Mesendoderm (in vitro differentiated cells): ENCODE data around the gene POLRMT.

Experiments
- DNase-seq: peaks from one replicate; pipeline ENCODE4 v3.0.0; 2013
- H2AK5ac ChIP-seq: 2 replicates; pipeline ENCODE4 v1.6.1; 2013; ENCODE audit warnings: low read length, inconsistent platforms
- H2BK120ac ChIP-seq: 2 replicates; pipeline ENCODE4 v1.6.1; 2013; ENCODE audit warnings: low read depth, mild to moderate bottlenecking, low read length, moderate library complexity, mixed read lengths
- H2BK15ac ChIP-seq: replicated peaks from 2 replicates; pipeline ENCODE4 v1.6.1; 2013; ENCODE audit warnings: low read depth, mild to moderate bottlenecking, moderate library complexity
- H2BK5ac ChIP-seq: 2 replicates; pipeline ENCODE4 v1.6.1; 2013; ENCODE audit warnings: low read length, inconsistent platforms
- H3K18ac ChIP-seq: 2 replicates; pipeline ENCODE4 v1.6.1; 2013; ENCODE audit warnings: mild to moderate bottlenecking, low read length, mixed read lengths
- H3K23ac ChIP-seq: one replicate; pipeline ENCODE4 v1.6.1; 2013; ENCODE audit warnings: low read length
- H3K27ac ChIP-seq: 2 replicates; pipeline ENCODE4 v1.5.1; 2013; ENCODE audit warnings: low read depth, mild to moderate bottlenecking, inconsistent platforms, low read length, moderate library complexity
- H3K27me3 ChIP-seq: 2 replicates; pipeline ENCODE4 v1.6.1; 2013; ENCODE audit warnings: low read length, control low read depth, mild to moderate bottlenecking, inconsistent platforms; ENCODE audit not compliant: insufficient read depth, poor library complexity
- H3K36me3 ChIP-seq: 2 replicates; pipeline ENCODE4 v1.6.1; 2013; ENCODE audit warnings: low read length, inconsistent platforms; ENCODE audit not compliant: control insufficient read depth, insufficient read depth
- H3K4ac ChIP-seq: one replicate; pipeline ENCODE4 v1.6.1; 2013; ENCODE audit warnings: low read depth, mild to moderate bottlenecking, low read length, moderate library complexity
- H3K4me1 ChIP-seq: 2 replicates; pipeline ENCODE4 v1.6.1; 2013; ENCODE audit warnings: low read depth, low read length, inconsistent platforms; ENCODE audit not compliant: control insufficient read depth
- H3K4me2 ChIP-seq: 2 replicates; pipeline ENCODE4 v1.6.1; 2013; ENCODE audit warnings: low read length
- H3K4me3 ChIP-seq: 2 replicates; pipeline ENCODE4 v1.5.1; 2013; ENCODE audit warnings: mild to moderate bottlenecking, low read length
- H3K56ac ChIP-seq: one replicate; pipeline ENCODE4 v1.6.1; 2013; ENCODE audit warnings: low read length
- H3K79me1 ChIP-seq: 2 replicates; pipeline ENCODE4 v1.6.1; 2013; ENCODE audit warnings: low read length, inconsistent platforms
- H3K79me2 ChIP-seq: 2 replicates; pipeline ENCODE4 v1.6.1; 2013; ENCODE audit warnings: mild to moderate bottlenecking, low read length; ENCODE audit not compliant: control insufficient read depth, insufficient read depth
- H3K9ac ChIP-seq: 2 replicates; pipeline ENCODE4 v1.6.1; 2013; ENCODE audit warnings: low read length, inconsistent platforms
- H4K5ac ChIP-seq: one replicate; pipeline ENCODE4 v1.6.1; 2013; ENCODE audit warnings: low read length
- H4K8ac ChIP-seq: one replicate; pipeline ENCODE4 v1.6.1; 2013; ENCODE audit warnings: low read depth, mild to moderate bottlenecking, control low read depth, low read length, moderate library complexity
- WGBS: extraction: QIAGEN DNeasy Blood & Tissue Kit; methylation state at CpG from one replicate; pipeline ENCODE4 v1.1.7; 2013; ENCODE audit warnings: low lambda C conversion rate, missing lambda C conversion rate; ENCODE audit not compliant: insufficient coverage; ENCODE audit errors: extremely low coverage; 5-methylcytosine and 5-hydroxymethylcytosine counted together

POLRMT gene

DNA sequence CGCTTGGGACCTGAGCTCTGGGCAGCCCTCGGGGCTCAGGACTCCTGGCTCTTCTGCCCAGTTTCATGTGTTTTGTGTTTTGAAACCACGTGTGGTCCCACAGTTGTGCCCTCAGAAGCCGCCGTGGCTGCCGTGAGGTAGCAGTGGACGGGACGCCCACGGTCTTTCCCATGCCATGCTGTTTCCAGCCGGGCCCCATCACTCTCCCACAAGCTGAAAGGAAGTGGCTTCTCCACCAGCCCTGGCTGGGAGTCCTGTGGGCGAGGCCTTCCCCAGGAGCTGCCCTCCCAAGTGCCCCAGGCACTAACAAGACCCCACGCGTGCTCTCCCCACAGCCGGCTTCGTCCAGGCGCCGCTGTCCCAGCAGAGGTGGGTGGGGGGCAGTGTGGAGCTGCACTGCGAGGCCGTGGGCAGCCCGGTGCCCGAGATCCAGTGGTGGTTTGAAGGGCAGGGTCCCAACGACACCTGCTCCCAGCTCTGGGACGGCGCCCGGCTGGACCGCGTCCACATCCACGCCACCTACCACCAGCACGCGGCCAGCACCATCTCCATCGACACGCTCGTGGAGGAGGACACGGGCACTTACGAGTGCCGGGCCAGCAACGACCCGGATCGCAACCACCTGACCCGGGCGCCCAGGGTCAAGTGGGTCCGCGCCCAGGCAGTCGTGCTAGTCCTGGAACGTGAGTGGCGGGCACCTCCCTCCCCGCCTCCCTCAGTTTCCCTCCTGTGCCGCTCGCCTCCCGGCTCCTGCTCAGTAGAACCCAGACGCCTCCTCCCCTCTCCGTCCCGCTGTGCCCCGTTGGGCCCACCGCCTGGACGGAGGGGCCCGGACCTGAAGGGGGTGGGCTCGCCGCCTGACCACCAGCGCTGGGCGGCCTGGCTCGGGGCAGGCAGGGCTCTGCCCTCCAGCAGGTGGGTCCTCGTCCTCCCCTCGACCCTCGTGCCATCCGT lies 55.6 kb downstream of the POLRMT start:
- DNase-seq: no peak
- Histone ChIP-seq H3K4ac (no peak overlapping the region), H2BK5ac (no peak overlapping the region), H3K18ac (no peak overlapping the region), H2BK120ac (no peak overlapping the region), H3K79me2 (peaks cover 68% of the 10 kb centered on the region), H3K9ac (no peak overlapping the region), H3K56ac (no peak overlapping the region), H3K23ac (no peak overlapping the region), H3K27ac (no peak overlapping the region), H3K4me2 (no peak overlapping the region), H3K27me3 (no peaks in the 10 kb centered on the region), H3K36me3 (no peaks in the 10 kb centered on the region), H4K8ac (no peak overlapping the region), H3K4me1 (peaks cover 5% of the 10 kb centered on the region), H3K79me1 (peaks cover 7% of the 10 kb centered on the region), H3K4me3 (no peak overlapping the region), H4K5ac (no peak overlapping the region), H2BK15ac (no peak overlapping the region), H2AK5ac (no peak overlapping the region)
- WGBS: no CpG with 5 or more reads among the region's 66 CpGs

DNA sequence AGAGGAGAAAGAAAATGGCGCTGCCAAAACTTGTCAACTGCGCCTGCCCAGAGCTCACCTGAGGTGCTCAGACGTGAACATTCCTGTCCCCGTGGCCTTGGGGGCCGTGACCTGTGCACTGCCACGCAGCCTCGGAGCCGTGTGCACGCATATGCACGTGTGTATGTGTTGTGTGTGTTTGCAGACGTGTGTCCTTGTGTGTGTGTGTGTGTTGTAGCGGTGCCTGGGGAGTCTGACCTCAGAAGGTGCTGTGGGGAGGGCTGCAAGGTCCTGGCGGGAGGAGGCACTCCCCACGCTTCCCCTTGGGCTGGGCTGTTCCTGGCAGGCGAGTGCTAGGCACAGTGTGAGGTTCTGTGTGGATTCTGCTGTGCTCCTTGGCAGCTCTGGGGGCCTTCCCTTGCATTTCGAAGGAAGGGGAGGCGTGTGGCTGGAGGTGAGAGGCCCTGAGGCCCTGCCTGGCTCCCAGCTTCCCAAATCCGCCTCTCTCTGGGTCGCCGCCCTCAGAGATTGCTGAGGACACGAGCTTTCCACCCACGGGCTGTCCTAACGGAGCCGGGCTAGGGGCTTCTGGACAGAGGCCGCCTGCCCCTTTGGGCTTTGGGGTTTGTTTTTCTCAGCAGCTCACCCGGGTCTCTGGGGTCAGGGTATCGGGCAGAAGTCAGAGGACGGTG lies 56.4 kb downstream of the POLRMT start:
- H3K79me2 ChIP-seq: peaks cover 70% of the 10 kb centered on the region
- no peak overlapping the region for H4K8ac ChIP-seq
- no peak overlapping the region for H2AK5ac ChIP-seq
- no peak overlapping the region for H2BK15ac ChIP-seq
- no peak overlapping the region for H2BK120ac ChIP-seq
- no peak overlapping the region for H3K4me3 ChIP-seq
- H3K27me3 ChIP-seq: no peaks in the 10 kb centered on the region
- H3K4me1 ChIP-seq: peaks cover 5% of the 10 kb centered on the region
- H3K4me2 ChIP-seq: no peak overlapping the region
- no peak overlapping the region for H3K27ac ChIP-seq
- H3K9ac ChIP-seq: peak overlapping the region; percentile 21
- no peak overlapping the region for H3K4ac ChIP-seq
- H3K79me1 ChIP-seq: peaks cover 7% of the 10 kb centered on the region
- DNase-seq: no peak
- no peak overlapping the region for H3K23ac ChIP-seq
- H2BK5ac ChIP-seq: no peak overlapping the region
- no CpG with 5 or more reads among the region's 28 CpGs for WGBS
- no peak overlapping the region for H3K18ac ChIP-seq
- no peaks in the 10 kb centered on the region for H3K36me3 ChIP-seq
- no peak overlapping the region for H4K5ac ChIP-seq
- peak overlapping the region; percentile 56 for H3K56ac ChIP-seq

DNA sequence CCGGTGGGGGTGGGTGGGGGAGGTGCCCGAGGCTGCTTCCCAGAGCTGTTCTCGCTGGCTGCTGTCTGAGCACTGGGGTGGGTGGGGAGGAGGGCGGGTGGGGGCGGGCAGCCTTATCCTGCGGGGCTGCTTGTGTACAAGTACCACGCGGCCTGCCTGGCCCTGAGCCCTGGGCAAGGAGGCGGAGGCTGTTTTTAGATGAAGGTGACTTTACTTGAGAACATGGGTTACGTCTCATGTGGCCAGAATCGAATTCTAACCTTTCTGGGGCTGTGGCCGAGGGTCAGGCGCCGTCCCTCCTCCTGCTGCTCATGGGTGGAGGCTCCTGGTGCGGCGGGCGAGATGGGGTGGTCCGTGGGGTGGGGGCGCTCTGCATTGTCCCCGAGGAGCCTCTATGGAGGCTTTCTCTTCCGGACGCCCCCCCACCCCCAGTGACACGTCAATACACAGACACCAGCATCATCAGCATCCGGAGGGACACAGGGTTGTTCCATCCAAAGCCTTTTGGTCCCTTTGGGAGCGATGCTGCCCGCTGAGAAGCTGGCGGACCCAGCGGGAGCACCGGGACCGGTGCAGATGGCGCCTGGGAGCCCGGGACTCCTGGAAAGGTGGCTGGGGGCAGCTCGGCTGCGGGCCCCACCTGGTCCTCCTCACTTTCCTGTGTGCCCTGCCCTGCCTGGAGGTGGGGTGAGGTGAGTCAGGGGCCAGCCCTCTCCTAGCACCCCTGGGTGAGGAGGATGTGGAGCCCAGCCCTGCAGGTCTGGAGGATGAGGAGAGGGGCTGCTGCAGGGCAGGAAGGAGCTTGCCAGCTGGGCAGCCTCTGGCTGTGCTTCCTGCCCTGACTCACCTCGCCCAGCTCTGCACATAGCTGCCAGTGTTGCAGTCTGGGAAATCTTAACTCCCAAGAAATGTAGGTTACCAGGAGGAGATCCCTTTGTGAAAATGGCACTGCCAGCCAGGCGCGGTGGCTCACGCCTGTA lies 57.5 kb downstream of the POLRMT start:
- Histone ChIP-seq H3K9ac (no peak overlapping the region), H3K27ac (no peak overlapping the region), H3K79me2 (peaks cover 70% of the 10 kb centered on the region), H3K27me3 (no peaks in the 10 kb centered on the region), H2BK5ac (no peak overlapping the region), H4K8ac (no peak overlapping the region), H3K36me3 (no peaks in the 10 kb centered on the region), H2BK120ac (no peak overlapping the region), H3K4me2 (no peak overlapping the region), H2BK15ac (no peak overlapping the region), H3K56ac (peak overlapping the region; percentile 82), H3K4ac (no peak overlapping the region), H3K4me1 (peaks cover 5% of the 10 kb centered on the region), H3K23ac (no peak overlapping the region), H4K5ac (no peak overlapping the region), H3K4me3 (no peak overlapping the region), H3K79me1 (peaks cover 7% of the 10 kb centered on the region), H3K18ac (no peak overlapping the region), H2AK5ac (no peak overlapping the region)
- no peak for DNase-seq
- no CpG with 5 or more reads among the region's 38 CpGs for WGBS

DNA sequence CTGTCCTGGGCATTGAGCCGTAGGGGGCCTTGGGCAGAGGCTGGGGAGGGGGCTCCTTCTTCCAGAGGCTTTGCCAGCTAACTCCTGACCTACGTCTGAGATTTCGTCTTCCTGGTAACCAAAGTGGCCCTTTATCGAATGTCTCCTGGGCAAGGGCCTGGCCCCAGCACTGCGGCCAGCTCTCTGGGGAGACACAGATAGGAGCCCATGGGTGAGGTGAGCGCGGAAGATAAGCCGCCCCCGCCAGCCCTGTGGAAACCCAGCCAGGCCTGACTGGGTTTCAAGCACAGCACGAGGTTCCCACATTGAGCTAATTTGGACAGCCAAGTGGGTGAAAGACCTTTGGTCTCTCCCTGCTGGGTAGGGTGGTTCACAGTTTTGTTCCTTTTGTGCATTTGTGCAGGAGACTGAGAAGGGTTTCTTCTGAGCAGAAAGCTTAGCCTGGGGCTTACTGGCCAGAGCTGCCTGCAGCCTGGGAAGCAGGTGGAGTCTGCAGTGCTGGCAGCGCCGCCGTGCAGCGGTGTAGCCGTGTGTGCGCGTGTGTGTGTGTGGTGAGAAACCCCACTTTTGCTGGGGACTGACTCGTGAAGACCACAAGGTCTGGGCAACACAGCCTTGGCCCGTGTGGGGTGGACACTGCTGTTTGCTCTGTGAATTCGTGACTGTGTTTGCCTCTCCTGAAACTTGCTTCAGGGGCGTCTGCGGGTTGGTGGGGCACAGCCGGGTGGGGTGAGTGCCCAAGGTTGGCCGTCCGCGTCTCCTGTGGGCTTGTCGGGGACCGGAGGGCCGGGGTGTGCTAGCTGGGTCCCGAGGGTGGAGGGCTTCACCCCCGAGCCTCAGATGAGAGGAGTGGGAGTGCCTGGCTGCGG lies 58.4 kb downstream of the POLRMT start:
- H2BK120ac ChIP-seq: no peak overlapping the region
- H2BK5ac ChIP-seq: no peak overlapping the region
- peaks cover 7% of the 10 kb centered on the region for H3K79me1 ChIP-seq
- no peak for DNase-seq
- no peak overlapping the region for H4K8ac ChIP-seq
- H3K18ac ChIP-seq: no peak overlapping the region
- H3K27ac ChIP-seq: no peak overlapping the region
- no peak overlapping the region for H4K5ac ChIP-seq
- H2AK5ac ChIP-seq: no peak overlapping the region
- H3K56ac ChIP-seq: peak overlapping the region; percentile 82
- H3K27me3 ChIP-seq: no peaks in the 10 kb centered on the region
- H3K36me3 ChIP-seq: no peaks in the 10 kb centered on the region
- no peak overlapping the region for H3K4me3 ChIP-seq
- H3K23ac ChIP-seq: peak overlapping the region; percentile 24
- no peak overlapping the region for H2BK15ac ChIP-seq
- H3K4ac ChIP-seq: no peak overlapping the region
- peaks cover 67% of the 10 kb centered on the region for H3K79me2 ChIP-seq
- H3K9ac ChIP-seq: peak overlapping the region; percentile 64
- peak overlapping the region; percentile 46 for H3K4me2 ChIP-seq
- H3K4me1 ChIP-seq: peaks cover 5% of the 10 kb centered on the region
- no CpG with 5 or more reads among the region's 32 CpGs for WGBS

DNA sequence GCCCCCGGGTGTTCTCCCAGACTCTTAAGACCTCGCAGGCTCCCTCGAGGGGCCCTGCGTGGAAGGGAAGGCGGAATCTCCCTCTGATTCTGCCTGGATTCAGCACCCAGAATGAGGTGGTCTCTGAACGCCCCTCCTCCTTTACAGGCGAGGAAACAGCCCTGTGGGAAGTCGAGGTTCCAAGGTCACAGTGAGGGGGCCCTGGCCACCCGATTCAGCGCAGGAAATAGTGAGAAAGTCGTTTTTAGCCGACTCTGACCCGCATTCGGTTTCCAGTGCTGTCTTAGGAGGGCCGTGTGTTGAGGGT lies 59.9 kb downstream of the POLRMT start:
- no CpG with 5 or more reads among the region's 15 CpGs for WGBS
- Histone ChIP-seq H3K18ac (no peak overlapping the region), H3K36me3 (no peaks in the 10 kb centered on the region), H4K5ac (no peak overlapping the region), H2BK5ac (no peak overlapping the region), H3K79me2 (peaks cover 56% of the 10 kb centered on the region), H3K4me2 (peak overlapping the region; percentile 49), H3K56ac (peak overlapping the region; percentile 96), H4K8ac (no peak overlapping the region), H3K79me1 (peaks cover 5% of the 10 kb centered on the region), H2BK120ac (no peak overlapping the region), H2AK5ac (peak overlapping the region; percentile 66), H3K27ac (no peak overlapping the region), H3K9ac (peak overlapping the region; percentile 97), H2BK15ac (no peak overlapping the region), H3K27me3 (no peaks in the 10 kb centered on the region), H3K4ac (no peak overlapping the region), H3K4me3 (peak overlapping the region; percentile 87), H3K23ac (peak overlapping the region; percentile 67), H3K4me1 (peaks cover 5% of the 10 kb centered on the region)
- DNase-seq: no peak
